Activated naive CD4-positive, alpha-beta T cell treated with anti-CD3 and anti-CD28 coated beads, Interleukin-2, amount 10 ng/mL, durations not matched to agents 7 days and 5 days (primary cell): ENCODE measurements around the gene NOG.

ENCODE experiments used
- CTCF ChIA-PET: fragments of 350-600 bp; sonication (Branson Sonifier 250); formaldehyde crosslinking; loops from one replicate; lab custom pipeline; 2021; ENCODE audit warnings: antibody characterized with exemption; lab: Charles Lee
- DNase-seq: peaks from one replicate; pipeline ENCODE4 v3.0.0-alpha.2; 2020
- H3K27ac Mint-ChIP-seq: one replicate; pipeline ENCODE4 v1.8.0; 2021; ENCODE audit warnings: mild to moderate bottlenecking, moderate library complexity, mixed read lengths
- H3K27me3 Mint-ChIP-seq: one replicate; pipeline ENCODE4 v1.8.0; 2021; ENCODE audit warnings: mild to moderate bottlenecking, mixed read lengths
- H3K36me3 Mint-ChIP-seq: one replicate; pipeline ENCODE4 v1.8.0; 2021; ENCODE audit warnings: mixed read lengths
- H3K4me1 Mint-ChIP-seq: one replicate; pipeline ENCODE4 v1.8.0; 2021; ENCODE audit warnings: mixed read lengths
- H3K4me3 Mint-ChIP-seq: one replicate; pipeline ENCODE4 v1.8.0; 2021; ENCODE audit warnings: mild to moderate bottlenecking, moderate library complexity, mixed read lengths
- H3K9me3 Mint-ChIP-seq: one replicate; pipeline ENCODE4 v1.8.0; 2021; ENCODE audit warnings: mixed read lengths

Gene NOG

GRCh38 chr17:56602292-56603130 is 9.0 kb downstream of the NOG start:
- no peaks in the 10 kb centered on the region for H3K9me3 Mint-ChIP-seq
- H3K27ac Mint-ChIP-seq: peak overlapping the region; percentile 91
- CTCF ChIA-PET: interaction anchor here (0.8 to 3.3 kb wide), 5 partner anchors 27 to 177 kb away, joined by 3 to 12 read pairs (median 4); no protein-coding TSS in a partner anchor
- peaks cover 66% of the 10 kb centered on the region for H3K4me1 Mint-ChIP-seq
- peaks cover 2% of the 10 kb centered on the region for H3K36me3 Mint-ChIP-seq
- peaks cover 13% of the 10 kb centered on the region for H3K27me3 Mint-ChIP-seq
- peak; percentile 66 for DNase-seq
- H3K4me3 Mint-ChIP-seq: no peak overlapping the region

DNA sequence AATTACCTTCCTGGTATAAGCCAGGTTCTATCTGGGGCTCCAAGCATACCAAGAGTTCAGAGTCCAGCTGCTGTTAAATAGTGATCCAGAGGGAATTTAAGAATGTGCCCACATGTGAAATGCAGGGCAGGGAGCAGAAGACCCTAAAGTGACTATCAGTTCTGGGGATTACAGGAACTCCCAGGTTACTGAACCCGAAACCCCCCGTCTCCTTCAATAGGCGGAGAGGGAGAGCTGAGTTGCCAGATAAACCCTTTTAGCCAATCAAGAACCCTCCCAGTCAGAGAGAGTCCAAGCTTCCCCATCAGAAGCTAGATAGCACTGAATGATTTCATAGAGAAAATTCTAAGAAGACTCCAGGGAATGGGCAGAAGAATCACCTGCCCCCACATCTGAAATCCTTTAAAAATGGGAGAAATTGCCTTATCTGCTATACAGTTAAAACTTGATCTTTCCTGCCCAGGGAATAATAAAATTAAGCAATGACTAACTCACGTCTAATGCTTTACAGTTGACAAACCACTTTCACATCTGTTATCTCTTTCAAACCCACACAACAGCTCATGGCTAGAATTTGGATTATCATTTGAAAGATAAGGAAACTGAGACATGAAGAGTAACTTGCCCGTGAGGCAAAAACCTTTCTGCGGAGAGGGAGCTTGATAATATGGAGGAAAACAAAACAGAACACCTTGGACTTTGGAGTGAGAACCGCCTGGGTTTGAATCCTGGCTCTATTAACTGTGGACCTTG is 10.2 kb downstream of the NOG start:
- Mint-ChIP-seq H3K36me3 (peaks cover 2% of the 10 kb centered on the region), H3K4me3 (no peak overlapping the region), H3K27ac (peak overlapping the region; percentile 9), H3K4me1 (peaks cover 57% of the 10 kb centered on the region), H3K9me3 (no peaks in the 10 kb centered on the region), H3K27me3 (peaks cover 4% of the 10 kb centered on the region)
- CTCF ChIA-PET: interaction anchor here (0.6 to 3.3 kb wide), 3 partner anchors 51 to 113 kb away, joined by 3 to 12 read pairs (median 11); no protein-coding TSS in a partner anchor
- DNase-seq: no peak

- Mint-ChIP-seq H3K36me3 (no peaks in the 10 kb centered on the region), H3K9me3 (no peaks in the 10 kb centered on the region), H3K4me3 (no peak overlapping the region), H3K4me1 (peaks cover 45% of the 10 kb centered on the region), H3K27me3 (peaks cover 4% of the 10 kb centered on the region), H3K27ac (no peak overlapping the region)
- no peak for DNase-seq
- CTCF ChIA-PET: interaction anchor here (3.3 kb wide), 1 partner anchor 111 kb away, joined by 12 read pairs; no protein-coding TSS in a partner anchor
Measured at GRCh38 chr17:56604691-56605290, 11.3 kb downstream of the NOG start.

- H3K4me1 Mint-ChIP-seq: peaks cover 7% of the 10 kb centered on the region
- no peaks in the 10 kb centered on the region for H3K36me3 Mint-ChIP-seq
- peaks cover 4% of the 10 kb centered on the region for H3K27me3 Mint-ChIP-seq
- H3K9me3 Mint-ChIP-seq: no peaks in the 10 kb centered on the region
- CTCF ChIA-PET: no interaction called here
- no peak overlapping the region for H3K4me3 Mint-ChIP-seq
- H3K27ac Mint-ChIP-seq: no peak overlapping the region
- no peak for DNase-seq
Measured at GRCh38 chr17:56608944-56609343, 15.4 kb downstream of the NOG start.

GRCh38 chr17:56610321-56610720 is 16.8 kb downstream of the NOG start:
- Mint-ChIP-seq H3K36me3 (no peaks in the 10 kb centered on the region), H3K27me3 (peaks cover 2% of the 10 kb centered on the region), H3K27ac (no peak overlapping the region), H3K4me3 (no peak overlapping the region), H3K9me3 (no peaks in the 10 kb centered on the region), H3K4me1 (no peaks in the 10 kb centered on the region)
- DNase-seq: no peak
- CTCF ChIA-PET: no interaction called here

DNA sequence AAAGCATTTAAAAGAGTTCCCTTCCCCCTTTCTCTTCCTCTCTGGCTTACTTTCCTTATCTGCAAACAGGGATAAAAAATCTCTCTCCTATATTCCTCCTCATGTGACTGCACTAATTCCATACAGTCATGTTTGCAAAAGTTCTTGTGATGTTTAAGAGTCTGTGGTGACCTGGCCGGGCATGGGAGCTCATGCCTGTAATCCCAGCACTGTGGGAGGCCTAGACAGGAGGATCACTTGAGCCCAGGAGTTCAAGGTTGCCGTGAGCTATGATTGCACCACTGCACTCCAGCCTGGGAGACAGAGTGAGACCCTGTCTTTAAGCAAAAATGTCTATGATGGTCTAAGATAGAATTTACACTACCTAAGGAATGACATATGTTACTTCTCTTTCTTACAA is 19.6 kb downstream of the NOG start:
- CTCF ChIA-PET: no interaction called here
- H3K27ac Mint-ChIP-seq: no peak overlapping the region
- no peaks in the 10 kb centered on the region for H3K36me3 Mint-ChIP-seq
- DNase-seq: no peak
- no peak overlapping the region for H3K4me3 Mint-ChIP-seq
- no peaks in the 10 kb centered on the region for H3K4me1 Mint-ChIP-seq
- H3K27me3 Mint-ChIP-seq: no peaks in the 10 kb centered on the region
- no peaks in the 10 kb centered on the region for H3K9me3 Mint-ChIP-seq

GRCh38 chr17:56614522-56614921 is 21.0 kb downstream of the NOG start:
- Mint-ChIP-seq H3K4me3 (no peak overlapping the region), H3K4me1 (no peaks in the 10 kb centered on the region), H3K36me3 (no peaks in the 10 kb centered on the region), H3K27me3 (no peaks in the 10 kb centered on the region), H3K9me3 (no peaks in the 10 kb centered on the region), H3K27ac (no peak overlapping the region)
- CTCF ChIA-PET: no interaction called here
- DNase-seq: no peak

DNA sequence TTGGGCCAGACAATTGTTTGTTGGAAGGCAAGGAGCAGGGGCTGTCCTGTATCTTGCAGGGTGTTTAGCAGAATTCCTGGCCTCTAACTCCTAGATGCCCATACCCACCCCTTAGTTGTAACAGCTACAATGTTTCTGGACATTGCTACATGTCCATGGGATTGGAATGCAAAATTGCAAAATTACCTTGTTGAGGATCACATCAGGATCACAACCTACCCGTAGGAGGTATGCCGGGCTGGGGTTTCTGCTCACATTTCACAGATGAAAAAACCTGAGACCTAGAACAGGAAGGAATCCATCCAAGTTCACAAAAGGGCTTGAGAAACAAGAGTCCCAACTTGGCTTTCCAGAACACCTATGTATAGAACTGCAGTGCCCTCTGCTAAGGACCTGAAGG is 22.7 kb downstream of the NOG start:
- CTCF ChIA-PET: no interaction called here
- H3K4me3 Mint-ChIP-seq: no peak overlapping the region
- H3K9me3 Mint-ChIP-seq: no peaks in the 10 kb centered on the region
- H3K27ac Mint-ChIP-seq: no peak overlapping the region
- no peaks in the 10 kb centered on the region for H3K27me3 Mint-ChIP-seq
- H3K4me1 Mint-ChIP-seq: no peaks in the 10 kb centered on the region
- H3K36me3 Mint-ChIP-seq: no peaks in the 10 kb centered on the region
- DNase-seq: no peak

- CTCF ChIA-PET: interaction anchor here (1.4 kb wide), 1 partner anchor 92 kb away, joined by 4 read pairs; no protein-coding TSS in a partner anchor
- Mint-ChIP-seq H3K4me1 (no peaks in the 10 kb centered on the region), H3K4me3 (no peak overlapping the region), H3K27ac (no peak overlapping the region), H3K9me3 (no peaks in the 10 kb centered on the region), H3K36me3 (no peaks in the 10 kb centered on the region), H3K27me3 (no peaks in the 10 kb centered on the region)
- DNase-seq: no peak
Measured at GRCh38 chr17:56623383-56623782, 29.9 kb downstream of the NOG start.

DNA sequence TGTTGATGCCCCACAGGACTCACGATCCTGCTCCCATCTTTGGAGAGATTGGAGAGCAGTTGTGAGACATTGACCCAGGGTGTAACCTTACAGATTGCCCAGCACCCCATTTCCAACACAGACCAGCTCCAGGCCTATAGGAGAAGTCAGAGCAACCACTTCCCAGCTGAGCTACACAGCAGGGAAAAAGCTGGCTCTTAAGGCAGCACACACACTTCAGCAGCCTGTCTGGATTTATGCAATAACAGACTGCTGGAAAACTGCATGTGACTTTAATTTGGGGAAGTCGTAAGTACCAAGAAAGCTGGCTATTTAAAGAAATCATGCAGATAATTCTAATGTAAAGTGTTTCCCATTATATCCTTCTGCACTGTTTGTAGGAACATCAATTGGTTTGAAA is 30.8 kb downstream of the NOG start:
- H3K27ac Mint-ChIP-seq: no peak overlapping the region
- DNase-seq: no peak
- no peaks in the 10 kb centered on the region for H3K27me3 Mint-ChIP-seq
- no peak overlapping the region for H3K4me3 Mint-ChIP-seq
- no peaks in the 10 kb centered on the region for H3K9me3 Mint-ChIP-seq
- no peaks in the 10 kb centered on the region for H3K4me1 Mint-ChIP-seq
- H3K36me3 Mint-ChIP-seq: no peaks in the 10 kb centered on the region
- CTCF ChIA-PET: no interaction called here

DNA sequence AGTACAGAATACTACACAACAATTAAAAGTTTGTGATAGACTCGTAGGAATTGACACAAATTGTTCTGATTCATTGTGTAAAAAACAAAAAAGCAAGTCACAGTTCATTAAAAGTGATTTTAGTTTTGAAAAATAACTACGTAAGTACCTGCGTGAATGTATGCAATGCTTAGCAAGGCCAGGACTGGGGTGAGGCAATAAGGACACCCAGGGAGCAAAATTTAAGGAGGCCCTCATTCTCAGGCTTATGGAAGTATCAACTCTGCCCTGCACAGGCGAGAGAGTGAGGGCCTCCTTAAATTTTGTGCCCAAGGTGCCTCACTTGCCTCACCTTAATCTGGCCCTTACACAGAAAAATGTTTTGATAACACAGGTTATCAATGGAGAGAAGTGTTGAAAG is 31.4 kb downstream of the NOG start:
- CTCF ChIA-PET: no interaction called here
- no peaks in the 10 kb centered on the region for H3K4me1 Mint-ChIP-seq

GRCh38 chr17:56629531-56630075 is 36.1 kb downstream of the NOG start:
- Mint-ChIP-seq H3K9me3 (no peaks in the 10 kb centered on the region), H3K27me3 (no peaks in the 10 kb centered on the region), H3K4me3 (no peak overlapping the region), H3K27ac (no peak overlapping the region), H3K36me3 (no peaks in the 10 kb centered on the region), H3K4me1 (no peaks in the 10 kb centered on the region)
- CTCF ChIA-PET: interaction anchor here (0.9 to 1.7 kb wide), 3 partner anchors 9 to 27 kb away, joined by 3 to 7 read pairs (median 4); no protein-coding TSS in a partner anchor
- no peak for DNase-seq

More for the DNA sequence above, 31.4 kb downstream of the NOG start:
- H3K36me3 Mint-ChIP-seq: no peaks in the 10 kb centered on the region
- DNase-seq: no peak
- H3K9me3 Mint-ChIP-seq: no peaks in the 10 kb centered on the region
- no peak overlapping the region for H3K27ac Mint-ChIP-seq
- H3K4me3 Mint-ChIP-seq: no peak overlapping the region
- no peaks in the 10 kb centered on the region for H3K27me3 Mint-ChIP-seq

DNA sequence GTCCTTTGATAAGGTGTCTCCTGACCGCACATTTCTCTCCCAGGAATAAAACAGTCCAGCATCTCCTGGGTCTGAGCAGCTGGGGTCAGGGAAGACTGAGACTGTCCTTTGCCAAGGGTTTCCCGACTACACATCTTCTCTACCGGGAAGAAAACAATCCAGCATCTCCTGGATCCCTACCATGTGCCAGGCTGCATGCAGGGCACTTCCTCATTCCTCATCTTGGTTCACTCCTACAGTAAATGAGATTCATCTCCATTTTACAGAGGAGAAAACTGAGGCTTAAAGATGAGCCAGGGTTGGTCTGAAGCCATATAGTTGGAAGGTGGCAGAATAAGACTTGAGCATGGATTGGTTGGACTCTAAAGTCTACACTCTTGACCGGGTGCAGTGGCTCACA is 36.7 kb downstream of the NOG start:
- no peaks in the 10 kb centered on the region for H3K4me1 Mint-ChIP-seq
- no peaks in the 10 kb centered on the region for H3K36me3 Mint-ChIP-seq
- no peak overlapping the region for H3K27ac Mint-ChIP-seq
- no peaks in the 10 kb centered on the region for H3K27me3 Mint-ChIP-seq
- CTCF ChIA-PET: interaction anchor here (0.9 to 1.7 kb wide), 3 partner anchors 8 to 28 kb away, joined by 3 to 7 read pairs (median 4); no protein-coding TSS in a partner anchor
- no peaks in the 10 kb centered on the region for H3K9me3 Mint-ChIP-seq
- H3K4me3 Mint-ChIP-seq: no peak overlapping the region
- no peak for DNase-seq

- H3K4me3 Mint-ChIP-seq: no peak overlapping the region
- H3K27ac Mint-ChIP-seq: no peak overlapping the region
- no peak for DNase-seq
- CTCF ChIA-PET: interaction anchor here (0.7 kb wide), 1 partner anchor 82 kb away, joined by 3 read pairs; no protein-coding TSS in a partner anchor
- H3K4me1 Mint-ChIP-seq: no peaks in the 10 kb centered on the region
- no peaks in the 10 kb centered on the region for H3K9me3 Mint-ChIP-seq
- H3K27me3 Mint-ChIP-seq: peaks cover 4% of the 10 kb centered on the region
- H3K36me3 Mint-ChIP-seq: no peaks in the 10 kb centered on the region
Measured at GRCh38 chr17:56633681-56634080, 40.2 kb downstream of the NOG start.
